NCI-H128 (cell line): ENCODE measurements around the gene ZSWIM2.
"Not testable (repeated sequence)": the region's sequence is repeated elsewhere in the genome, so short reads cannot be mapped to it uniquely, and the experiment has no call there.

Experiments
- DNase-seq: peaks from one replicate; lab custom pipeline; 2025; ENCODE audit not compliant: unreplicated experiment; lab: John Stamatoyannopoulos, UW

The ZSWIM2 gene

DNA sequence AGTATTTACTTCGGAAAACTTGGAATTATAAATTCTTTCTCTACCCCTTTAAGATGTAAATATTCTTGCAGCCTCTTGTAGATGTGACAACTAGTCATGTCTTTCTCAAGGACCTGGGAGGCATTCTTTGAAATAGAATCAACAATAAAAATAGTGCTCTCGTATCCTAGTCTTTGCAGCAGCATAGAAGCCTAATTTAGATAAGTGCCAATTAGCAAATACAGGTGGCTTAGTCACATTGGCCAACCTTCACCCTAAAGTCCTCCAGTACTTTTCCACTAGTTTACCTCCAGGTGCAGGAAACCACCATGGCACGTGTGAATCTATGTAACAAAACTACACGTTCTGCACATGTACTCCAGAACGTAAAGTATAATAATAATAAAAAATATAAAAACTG lies 3.5 kb upstream of the ZSWIM2 start:
- no peak for DNase-seq

DNA sequence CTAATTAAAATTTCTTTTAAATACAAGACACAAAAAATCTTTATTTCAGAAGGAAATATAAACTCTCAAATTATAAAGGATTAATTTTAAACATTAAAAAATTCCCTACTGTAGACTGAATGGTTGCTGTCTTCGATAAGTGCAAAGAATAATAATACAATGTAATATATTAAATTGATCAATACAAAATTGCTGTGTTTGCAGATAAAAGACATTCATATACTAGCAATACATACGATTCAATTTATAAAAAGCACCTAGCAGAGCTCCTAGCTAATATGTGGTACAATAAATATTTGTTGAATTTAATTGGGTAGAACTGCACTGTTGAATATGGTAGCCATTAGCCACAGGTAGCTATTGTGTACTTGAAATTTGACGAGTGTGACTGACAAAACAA lies 6.6 kb downstream of the ZSWIM2 start:
- no peak for DNase-seq

DNA sequence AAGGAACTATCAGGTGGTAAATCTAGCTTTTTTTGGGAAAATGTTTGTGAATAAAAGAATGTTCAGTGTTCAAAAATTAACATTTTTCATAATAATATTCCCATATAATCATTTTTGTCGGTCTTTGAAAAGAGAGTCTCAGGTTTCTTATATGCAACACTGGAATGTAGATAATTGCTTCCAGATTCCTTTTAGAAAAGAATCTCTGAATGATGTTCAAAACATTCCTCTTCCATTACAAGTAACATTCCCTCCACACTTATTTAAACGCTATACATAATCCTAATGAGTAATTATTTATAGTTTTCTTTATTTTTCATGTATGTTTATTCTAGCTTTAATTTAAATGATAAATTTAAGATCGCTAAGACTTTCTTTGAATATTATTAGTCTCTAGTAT lies 7.0 kb downstream of the ZSWIM2 start:
- no peak for DNase-seq

DNA sequence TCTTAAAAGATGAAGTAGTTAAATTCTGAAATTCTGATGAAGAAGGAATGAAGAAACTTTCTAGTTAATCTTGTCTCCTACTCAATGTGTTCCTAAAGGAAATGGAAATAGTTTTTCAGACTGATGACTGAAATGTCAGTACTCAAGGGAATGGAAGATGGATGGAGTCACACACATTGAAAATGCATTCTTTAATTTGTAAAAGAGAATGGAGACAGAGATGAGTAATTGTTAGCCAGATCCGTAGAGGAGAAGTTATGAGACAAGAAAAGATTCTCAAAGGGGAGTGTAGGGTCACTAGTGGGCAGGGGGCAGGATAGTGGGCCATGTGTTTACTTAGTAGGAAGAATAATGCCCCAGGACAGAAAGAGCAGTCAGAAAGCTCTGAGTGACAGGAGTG lies 13.3 kb downstream of the ZSWIM2 start:
- no peak for DNase-seq

DNA sequence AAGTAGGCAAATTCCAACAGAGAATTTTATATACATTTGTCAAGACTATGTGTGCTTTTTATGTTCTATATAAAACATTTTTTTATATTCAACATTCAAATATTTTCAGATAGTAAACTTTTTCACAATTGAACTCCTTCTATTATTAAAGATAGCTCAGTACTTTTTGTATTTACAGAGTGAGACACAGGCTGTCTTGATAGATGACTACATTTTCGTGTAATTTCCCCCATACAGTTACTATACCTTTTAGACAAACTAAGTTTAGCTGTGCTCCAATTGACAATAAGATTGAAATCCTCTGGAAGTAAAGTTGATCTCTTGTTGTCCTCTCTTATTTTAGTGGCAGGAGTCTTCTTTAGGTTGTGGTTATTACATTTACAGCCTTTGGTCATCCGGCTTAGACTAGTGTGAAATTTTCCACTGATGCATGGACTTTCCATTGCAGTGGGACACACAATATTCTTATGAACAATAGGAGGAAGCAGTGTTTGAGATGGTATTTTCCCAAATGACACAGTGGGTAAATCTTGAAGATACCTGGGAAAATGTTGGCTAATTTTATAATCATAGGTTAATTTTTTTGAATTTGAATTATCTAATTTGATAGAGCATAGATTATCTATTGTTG lies 21.0 kb downstream of the ZSWIM2 start:
- no peak for DNase-seq

DNA sequence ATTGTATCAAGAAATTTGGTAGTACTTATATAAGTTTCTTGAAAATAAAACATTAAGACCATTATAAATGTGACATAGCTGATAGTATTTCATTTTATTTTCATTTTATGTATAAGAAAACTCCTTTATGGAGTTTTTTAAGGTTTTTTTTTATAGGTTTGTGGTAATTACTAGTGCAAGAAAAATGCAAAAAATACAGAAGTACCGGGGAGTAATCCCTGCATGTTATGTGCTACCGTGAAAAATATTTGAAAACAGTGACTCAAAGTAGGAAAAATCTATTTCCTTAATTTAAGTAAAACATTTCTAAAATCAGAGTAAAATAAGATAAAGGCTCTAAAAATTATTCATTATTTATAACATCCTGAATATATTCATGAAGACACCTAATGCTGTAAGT lies 21.6 kb downstream of the ZSWIM2 start:
- no peak for DNase-seq

DNA sequence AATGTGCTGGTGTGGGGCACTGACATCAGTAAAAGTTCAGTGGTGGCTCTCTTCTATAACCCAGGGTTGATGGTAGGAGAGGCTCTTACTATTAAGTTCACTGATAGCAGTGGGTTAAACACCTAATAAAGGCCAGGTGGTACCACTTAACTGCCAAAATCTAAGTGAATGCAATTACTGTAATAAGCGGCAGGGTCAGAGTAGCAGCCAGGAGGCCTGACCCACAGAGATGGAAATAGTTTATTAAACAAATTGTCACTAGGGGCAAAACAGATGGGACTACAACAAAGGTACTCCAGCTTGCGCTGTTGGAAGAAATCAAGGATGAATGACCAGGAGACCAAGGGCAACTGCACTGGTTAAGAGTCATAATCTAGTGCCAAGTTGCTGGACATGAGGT lies 26.6 kb downstream of the ZSWIM2 start:
- DNase-seq, result no peak

DNA sequence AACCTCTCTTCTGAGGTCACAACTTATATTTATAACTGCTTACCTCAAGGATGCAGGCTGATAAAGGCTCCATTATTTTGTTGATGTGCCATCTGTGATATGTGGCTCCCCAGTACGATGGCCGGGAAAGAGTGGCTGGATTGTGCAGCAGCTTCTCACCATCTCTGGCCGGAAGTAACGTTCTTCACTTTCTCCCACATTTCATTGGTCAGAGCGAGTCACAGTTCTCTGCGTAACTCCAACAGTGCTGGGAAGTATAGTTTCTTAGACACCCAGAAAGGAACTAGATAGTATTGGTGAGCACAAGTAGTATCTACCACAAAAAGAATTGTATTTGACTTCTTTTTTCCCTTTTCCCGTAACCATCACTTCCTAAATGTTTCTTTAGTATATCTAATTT lies 28.7 kb downstream of the ZSWIM2 start:
- DNase-seq, result no peak

DNA sequence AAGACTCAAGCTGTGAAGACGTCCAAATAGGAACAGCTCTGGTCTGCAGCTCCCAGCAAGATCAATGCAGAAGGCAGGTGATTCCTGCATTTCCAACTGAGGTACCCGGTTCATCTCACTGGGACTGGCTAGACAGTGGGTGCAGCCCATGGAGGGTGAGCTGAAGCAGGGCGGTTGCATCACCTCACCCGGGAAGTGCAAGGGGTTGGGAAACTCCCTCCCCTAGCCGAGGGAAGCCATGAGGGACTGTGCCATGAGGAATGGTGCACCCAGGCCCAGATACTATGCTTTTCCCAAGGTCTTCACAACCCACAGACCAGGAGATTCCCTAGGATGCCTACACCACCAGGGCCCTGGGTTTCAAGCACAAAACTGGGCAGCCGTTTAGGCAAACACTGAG lies 37.2 kb downstream of the ZSWIM2 start:
- not testable (repeated sequence) for DNase-seq

DNA sequence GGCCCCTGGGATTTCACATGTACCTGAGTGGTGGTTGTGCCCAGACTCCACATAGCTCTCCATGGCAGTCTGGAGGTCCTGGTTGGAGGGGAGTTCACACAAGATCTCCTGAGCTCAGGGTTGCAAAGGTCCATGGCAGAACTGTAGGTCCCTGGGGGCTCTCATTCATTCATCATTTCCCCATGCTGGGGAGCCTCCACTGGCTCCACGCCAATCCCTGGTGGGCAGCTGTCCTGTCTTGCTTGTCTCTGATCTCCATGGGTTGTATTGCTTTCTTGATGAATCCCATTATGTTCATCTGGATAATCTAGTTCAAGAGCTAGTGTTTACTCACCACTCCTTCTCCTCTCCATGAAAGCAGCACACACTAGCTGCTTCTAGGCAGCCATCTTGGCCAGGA lies 42.4 kb downstream of the ZSWIM2 start:
- DNase-seq, result no peak

DNA sequence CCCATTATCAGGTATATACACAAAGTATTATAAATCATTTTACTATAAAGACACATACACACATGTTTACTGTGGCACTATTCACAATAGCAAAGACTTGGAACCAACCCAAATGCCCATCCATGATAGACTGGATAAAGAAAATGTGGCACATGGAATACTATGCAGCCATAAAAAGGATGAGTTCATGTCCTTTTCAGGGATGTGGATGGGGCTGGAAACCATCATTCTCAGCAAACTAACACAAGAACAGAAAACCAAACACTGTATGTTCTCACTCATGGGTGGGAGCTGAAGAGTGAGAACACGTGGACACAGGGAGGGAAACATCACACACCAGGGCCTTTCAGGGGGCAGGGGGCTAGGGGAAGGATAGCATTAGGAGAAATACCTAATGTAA lies 50.4 kb downstream of the ZSWIM2 start:
- not testable (repeated sequence) for DNase-seq

DNA sequence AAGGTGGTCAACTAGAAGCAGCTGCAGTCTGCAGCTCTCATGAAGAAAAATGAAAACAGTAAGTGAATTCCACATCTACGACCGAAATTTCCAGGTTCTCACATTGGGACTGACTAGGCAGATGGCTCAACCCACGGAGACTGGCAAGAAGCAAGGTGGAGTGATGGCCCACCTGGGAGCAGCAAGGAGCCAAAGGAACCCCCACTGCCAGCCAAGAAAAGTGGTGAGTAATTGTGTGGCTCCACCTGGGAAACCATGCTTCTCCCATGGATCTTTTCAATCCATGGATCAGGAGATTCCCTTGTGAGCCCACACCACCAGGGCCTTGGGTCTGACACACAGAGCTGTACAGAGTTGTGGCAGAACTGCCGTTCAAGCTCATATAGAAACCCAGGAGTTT lies 64.0 kb downstream of the ZSWIM2 start:
- DNase-seq, result no peak

DNA sequence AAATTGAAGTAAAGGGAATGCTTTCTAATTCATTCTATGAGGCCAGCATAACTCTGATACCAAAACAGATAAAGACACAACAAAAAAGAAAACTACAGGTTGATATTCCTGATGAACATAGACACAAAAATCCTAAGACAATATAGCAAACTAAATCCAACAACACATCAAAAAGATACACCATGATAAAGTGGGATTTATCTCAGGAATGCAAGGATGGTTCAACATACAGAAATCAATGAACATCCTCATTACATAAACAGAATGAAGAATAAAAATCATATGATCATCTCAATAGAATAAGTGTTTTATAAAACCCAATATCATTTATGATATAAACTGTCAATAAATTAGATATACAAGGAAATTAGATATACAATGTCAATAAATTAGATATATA lies 65.7 kb downstream of the ZSWIM2 start:
- no peak for DNase-seq

DNA sequence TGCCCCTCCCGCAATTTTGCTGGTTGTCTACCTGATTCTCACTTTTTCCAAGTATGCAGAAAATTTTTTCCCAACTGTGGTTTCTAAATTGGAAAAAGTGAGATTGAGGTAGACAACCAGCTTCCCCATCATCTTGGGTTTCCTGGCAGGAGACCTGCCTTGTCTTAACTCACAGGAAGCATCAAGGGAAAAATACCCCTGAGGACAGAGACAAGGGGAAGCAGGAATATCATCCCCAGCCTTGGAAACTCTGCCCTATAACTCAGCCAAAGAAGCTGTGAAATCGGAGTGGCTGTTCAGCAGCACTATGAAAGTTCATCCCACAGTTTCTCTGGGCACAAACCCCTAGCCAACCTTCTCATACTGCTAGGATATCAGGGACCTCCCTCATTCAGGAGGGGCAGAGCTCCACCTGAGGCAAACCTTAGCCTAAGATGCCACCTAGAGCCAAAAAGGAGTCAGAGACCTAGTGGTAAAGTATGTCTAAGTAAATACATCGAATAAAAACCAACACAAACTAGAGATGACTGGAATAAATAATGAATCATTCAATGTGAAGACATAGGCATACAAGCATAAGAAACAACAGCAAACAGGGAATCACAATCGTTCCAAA lies 68.2 kb downstream of the ZSWIM2 start:
- DNase-seq, result no peak
